Duodenal mucosa (tissue), 2 donors: ENCODE data around the gene PTGDS.

ENCODE experiments used
- H3K27ac ChIP-seq: one replicate; pipeline ENCODE4 v1.7.0; 2013; ENCODE audit warnings: low read depth, low read length
- H3K27me3 ChIP-seq, 2 donors: one replicate each; pipeline ENCODE4 v1.7.0; 2013; ENCODE audit warnings: low read length in 2 of 2, control low read depth in 1 of 2; ENCODE audit not compliant: insufficient read depth in 2 of 2, control insufficient read depth in 1 of 2
- H3K36me3 ChIP-seq, 2 donors: one replicate each; pipeline ENCODE4 v1.7.0; 2013; ENCODE audit warnings: low read length in 2 of 2, control low read depth in 1 of 2; ENCODE audit not compliant: insufficient read depth in 2 of 2, control insufficient read depth in 1 of 2
- H3K4me1 ChIP-seq, 2 donors: one replicate each; pipeline ENCODE4 v1.7.0; 2013; ENCODE audit warnings: low read length in 2 of 2, control low read depth in 1 of 2; ENCODE audit not compliant: insufficient read depth in 2 of 2, control insufficient read depth in 1 of 2
- H3K4me3 ChIP-seq, 2 donors: one replicate each; pipeline ENCODE4 v1.7.0; 2013; ENCODE audit warnings: low read length in 2 of 2, low read depth in 1 of 2
- H3K9ac ChIP-seq, 2 donors: one replicate each; pipeline ENCODE4 v1.7.0; 2013; ENCODE audit warnings: low read length in 2 of 2, low read depth in 1 of 2
- H3K9me3 ChIP-seq, 2 donors: one replicate each; pipeline ENCODE4 v1.7.0; 2013; ENCODE audit warnings: low read length in 2 of 2, control low read depth in 1 of 2; ENCODE audit not compliant: control insufficient read depth in 1 of 2

The PTGDS gene

DNA sequence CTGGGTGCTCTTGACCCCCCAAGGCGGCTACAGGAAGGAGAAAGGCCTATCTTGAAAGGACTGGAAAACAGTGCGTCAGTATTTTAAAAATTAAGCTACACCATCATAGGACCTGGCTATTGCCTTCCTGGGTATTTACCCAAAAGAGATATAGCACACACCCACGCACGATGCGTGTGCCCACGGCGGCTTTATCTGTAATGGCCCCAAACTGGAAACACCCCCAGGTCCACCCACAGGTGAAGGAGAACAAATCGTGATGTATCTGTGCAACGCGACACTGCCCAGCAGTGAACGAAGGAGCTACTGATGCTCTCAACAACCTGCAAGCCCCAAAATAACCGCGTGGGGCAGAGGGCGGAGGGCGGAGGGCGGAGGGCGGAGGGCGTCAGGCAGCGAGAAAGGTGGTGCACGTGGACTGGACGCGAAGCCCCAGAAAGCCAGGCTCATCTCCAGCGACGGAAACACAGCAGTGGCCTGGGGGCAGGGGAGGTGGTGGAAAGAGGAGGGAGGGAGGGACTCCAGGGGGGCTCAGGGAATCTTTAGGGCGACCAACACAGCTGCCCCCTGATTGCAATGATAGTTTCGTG, 12.4 kb upstream of the PTGDS start:
- Histone ChIP-seq H3K4me3 (peak overlapping the region; percentile 28 to 36), H3K27ac (no peak overlapping the region), H3K9me3 (no peaks in the 10 kb centered on the region), H3K9ac (peak overlapping the region in 1 of 2 donors; percentile 10), H3K4me1 (peaks cover 12 to 14% of the 10 kb centered on the region in 2 donors), H3K36me3 (no peaks in the 10 kb centered on the region), H3K27me3 (no peaks in the 10 kb centered on the region)

DNA sequence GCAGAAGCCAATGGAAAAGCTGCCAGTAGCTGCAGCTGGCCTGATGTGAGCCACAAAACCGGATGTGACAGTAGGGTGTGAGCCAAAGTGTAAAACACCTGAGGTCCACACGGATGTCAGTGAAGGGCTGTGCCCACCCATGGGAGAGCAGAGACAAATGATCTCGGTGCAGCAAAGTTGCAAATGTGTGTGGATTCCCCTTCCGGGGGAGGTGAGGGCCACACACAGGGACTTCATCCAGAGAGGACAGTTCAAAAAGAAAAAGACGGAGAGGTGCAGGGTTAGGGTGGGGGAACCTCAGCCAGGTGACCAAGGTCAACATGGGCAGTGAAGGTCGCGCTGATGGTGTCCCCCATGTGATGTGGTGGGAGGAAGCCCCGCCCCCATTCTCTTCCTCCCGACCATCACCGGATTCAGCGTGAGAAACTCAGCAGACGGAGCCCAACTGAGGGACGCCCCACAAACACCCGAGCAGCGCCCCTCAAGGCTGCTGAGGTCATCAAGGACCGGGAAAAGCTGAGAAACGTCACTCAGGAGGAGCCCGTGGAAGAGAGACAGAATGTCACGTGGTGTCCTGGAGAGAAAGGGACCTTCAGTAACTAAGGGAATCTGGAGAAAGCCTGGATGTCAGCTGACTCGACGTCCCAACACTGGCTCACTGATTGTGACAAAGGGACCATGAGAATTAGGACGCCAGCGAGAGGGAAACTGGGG, 11.4 kb upstream of the PTGDS start:
- no peaks in the 10 kb centered on the region for H3K9me3 ChIP-seq
- H3K9ac ChIP-seq, result peak overlapping the region in 1 of 2 donors; percentile 2
- peak overlapping the region in 1 of 2 donors; percentile 22 for H3K4me3 ChIP-seq
- no peak overlapping the region for H3K27ac ChIP-seq
- no peaks in the 10 kb centered on the region for H3K27me3 ChIP-seq
- H3K4me1 ChIP-seq, result peaks cover 12 to 14% of the 10 kb centered on the region in 2 donors
- no peaks in the 10 kb centered on the region for H3K36me3 ChIP-seq

DNA sequence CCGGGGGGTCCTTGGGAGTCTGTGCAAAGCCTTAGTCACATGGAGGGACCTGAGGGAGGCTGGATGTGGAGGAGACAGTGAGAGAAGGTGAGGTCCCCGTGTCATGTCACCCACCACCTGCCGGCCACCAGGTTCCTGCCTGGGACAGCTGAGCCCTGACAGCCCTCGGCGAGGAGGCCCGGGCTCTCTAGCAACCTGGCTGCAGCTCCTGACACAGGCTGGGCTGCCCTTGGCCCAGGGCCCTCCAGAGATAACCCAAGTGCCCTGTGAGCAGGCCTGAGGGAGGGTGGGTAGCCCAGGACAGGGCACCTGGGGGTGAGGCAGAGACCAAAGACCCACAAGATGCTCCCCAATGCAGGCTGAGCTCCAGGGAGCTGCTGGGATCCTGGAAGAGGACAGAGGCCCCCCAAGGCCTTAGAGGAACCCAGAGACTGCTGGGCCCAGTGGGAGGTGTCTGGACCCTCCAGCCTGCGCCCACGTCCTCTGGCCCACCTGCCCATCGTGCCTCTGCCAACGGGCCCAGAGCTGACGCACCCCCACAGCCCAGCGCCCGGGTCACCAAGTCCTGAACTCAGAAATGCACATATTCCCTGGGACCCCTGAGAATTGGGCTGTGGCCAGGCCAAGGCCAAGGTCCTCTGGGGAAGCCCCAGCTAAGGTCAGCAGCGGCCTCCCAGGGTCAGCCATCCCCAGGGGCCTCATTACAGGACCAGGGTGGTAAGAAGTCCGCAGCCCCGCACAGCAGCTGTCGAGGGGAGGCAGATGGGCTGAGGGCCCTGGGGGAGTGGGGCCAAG, 8.8 kb upstream of the PTGDS start:
- Histone ChIP-seq H3K4me3 (no peak overlapping the region), H3K36me3 (no peaks in the 10 kb centered on the region), H3K4me1 (peaks cover 12 to 14% of the 10 kb centered on the region in 2 donors), H3K9ac (no peak overlapping the region), H3K27me3 (no peaks in the 10 kb centered on the region), H3K27ac (no peak overlapping the region), H3K9me3 (no peaks in the 10 kb centered on the region)

DNA sequence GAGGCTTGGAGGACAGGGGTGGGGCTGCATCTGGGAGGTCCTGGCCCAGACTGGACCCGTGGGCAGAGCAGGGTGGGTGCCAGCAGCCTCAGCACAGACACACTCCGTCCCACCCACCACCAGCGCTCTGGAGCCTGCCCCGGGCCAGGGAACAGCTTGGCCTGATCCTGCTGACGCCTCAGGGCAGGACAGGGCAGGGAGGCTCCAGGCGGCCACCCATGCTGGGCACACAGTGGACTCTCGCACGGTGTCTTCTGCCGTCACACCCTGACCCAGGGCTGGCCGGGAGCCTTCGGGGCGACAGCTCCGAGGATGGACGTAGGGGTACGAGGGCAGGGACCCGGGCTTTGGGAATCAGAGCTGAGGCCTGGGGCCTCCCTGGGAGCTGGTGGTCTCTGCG, 8.2 kb upstream of the PTGDS start:
- H3K4me1 ChIP-seq, result peaks cover 10 to 13% of the 10 kb centered on the region in 2 donors
- no peak overlapping the region for H3K9ac ChIP-seq
- no peaks in the 10 kb centered on the region for H3K9me3 ChIP-seq
- no peak overlapping the region for H3K27ac ChIP-seq
- no peaks in the 10 kb centered on the region for H3K27me3 ChIP-seq
- no peak overlapping the region for H3K4me3 ChIP-seq
- no peaks in the 10 kb centered on the region for H3K36me3 ChIP-seq

DNA sequence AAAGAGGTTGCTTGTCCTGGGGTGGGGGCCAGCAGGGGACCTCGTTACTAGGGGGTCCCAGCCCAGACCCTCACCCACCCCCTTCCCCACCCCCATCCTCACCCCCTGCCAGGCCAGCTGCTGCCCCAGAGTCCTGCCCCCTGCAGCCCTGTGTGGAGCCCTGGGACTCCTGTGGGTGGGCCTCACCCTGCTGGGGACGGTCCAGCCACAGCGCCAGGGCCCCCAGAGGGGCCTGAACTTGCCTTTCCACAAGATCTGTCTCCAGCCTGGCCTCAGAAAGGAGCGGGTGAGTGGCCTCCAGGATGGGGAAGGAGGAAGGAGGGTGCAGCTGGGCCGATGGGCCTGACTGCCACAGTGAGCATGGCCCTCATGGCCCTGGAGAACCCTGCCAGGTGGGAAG, 7.5 kb upstream of the PTGDS start:
- Histone ChIP-seq H3K27me3 (no peaks in the 10 kb centered on the region), H3K9ac (no peak overlapping the region), H3K4me3 (no peak overlapping the region), H3K36me3 (no peaks in the 10 kb centered on the region), H3K9me3 (no peaks in the 10 kb centered on the region), H3K27ac (no peak overlapping the region), H3K4me1 (peaks cover 5 to 6% of the 10 kb centered on the region in 2 donors)

DNA sequence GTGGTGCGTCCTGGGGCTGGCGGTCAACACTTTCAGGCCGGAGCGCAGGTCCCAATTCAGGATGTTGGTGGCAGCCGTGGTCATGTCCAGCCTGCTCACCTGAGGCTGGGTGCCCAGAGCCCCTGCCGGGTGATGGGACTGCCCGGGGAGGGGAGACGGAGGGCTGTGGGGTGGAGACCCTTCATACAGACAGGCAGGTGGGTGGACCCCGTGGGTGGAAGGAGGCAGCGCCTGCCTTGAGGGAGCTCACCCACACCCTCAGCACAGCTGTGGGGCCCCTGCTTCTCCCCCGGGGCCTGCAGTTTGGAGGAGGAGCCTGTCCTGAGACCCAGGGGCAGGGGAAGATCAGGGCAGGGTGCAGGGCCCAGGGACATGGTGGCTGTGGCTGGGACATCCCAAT, 6.9 kb upstream of the PTGDS start:
- Histone ChIP-seq H3K4me3 (no peak overlapping the region), H3K27me3 (no peaks in the 10 kb centered on the region), H3K9ac (no peak overlapping the region), H3K4me1 (peaks cover 3 to 5% of the 10 kb centered on the region in 2 donors), H3K9me3 (no peaks in the 10 kb centered on the region), H3K27ac (no peak overlapping the region), H3K36me3 (no peaks in the 10 kb centered on the region)

DNA sequence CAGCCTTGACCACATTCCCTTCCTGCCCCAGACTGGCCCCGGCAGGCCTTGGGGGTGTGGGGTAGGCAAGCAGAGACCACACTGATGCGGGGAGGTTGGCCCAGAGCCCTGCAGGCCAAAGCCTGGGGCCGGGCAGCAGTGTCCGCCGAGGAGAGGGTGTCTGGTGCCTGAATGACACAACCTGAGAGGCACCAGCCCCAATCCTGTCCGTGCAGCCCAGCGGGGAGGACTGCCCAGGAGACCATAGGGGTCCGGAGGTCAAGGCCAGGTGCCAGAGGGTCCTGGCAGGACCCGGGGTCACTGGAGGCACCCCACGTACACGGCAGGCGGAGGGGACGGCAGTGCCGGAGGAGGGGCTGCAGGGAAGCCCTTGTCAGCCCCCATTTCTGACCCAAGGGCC, 5.6 kb upstream of the PTGDS start:
- peaks cover 0 to 5% of the 10 kb centered on the region in 2 donors for H3K4me1 ChIP-seq

DNA sequence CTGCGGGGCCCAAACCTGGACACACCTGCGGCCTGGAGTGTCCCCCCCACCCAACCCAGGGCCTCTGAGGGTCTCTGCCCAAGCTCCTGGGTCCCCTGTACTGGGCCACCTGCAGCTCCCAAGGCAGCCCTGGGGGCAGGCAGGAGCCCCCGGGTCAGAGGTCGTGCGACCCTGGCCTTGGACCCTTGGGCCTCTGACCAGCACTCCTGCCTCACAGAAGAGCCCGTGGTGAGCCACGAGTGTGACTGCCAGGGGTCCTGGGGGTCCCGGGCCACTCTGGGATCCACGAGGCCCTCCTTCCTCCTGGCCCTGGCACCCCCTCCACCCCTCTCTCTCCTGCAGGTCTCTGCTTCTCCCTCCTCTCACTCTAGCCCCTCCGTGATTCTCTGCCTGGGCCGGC, 5.0 kb upstream of the PTGDS start:
- Histone ChIP-seq H3K4me3 (no peak overlapping the region), H3K36me3 (no peaks in the 10 kb centered on the region), H3K9ac (no peak overlapping the region), H3K9me3 (no peaks in the 10 kb centered on the region), H3K27me3 (peaks cover 0 to 10% of the 10 kb centered on the region in 2 donors), H3K4me1 (peaks cover 0 to 6% of the 10 kb centered on the region in 2 donors), H3K27ac (no peak overlapping the region)

More for the DNA sequence above, 5.6 kb upstream of the PTGDS start:
- no peak overlapping the region for H3K27ac ChIP-seq
- no peaks in the 10 kb centered on the region for H3K9me3 ChIP-seq
- H3K36me3 ChIP-seq, result no peaks in the 10 kb centered on the region
- peaks cover 0 to 5% of the 10 kb centered on the region in 2 donors for H3K27me3 ChIP-seq
- no peak overlapping the region for H3K4me3 ChIP-seq
- H3K9ac ChIP-seq, result no peak overlapping the region

DNA sequence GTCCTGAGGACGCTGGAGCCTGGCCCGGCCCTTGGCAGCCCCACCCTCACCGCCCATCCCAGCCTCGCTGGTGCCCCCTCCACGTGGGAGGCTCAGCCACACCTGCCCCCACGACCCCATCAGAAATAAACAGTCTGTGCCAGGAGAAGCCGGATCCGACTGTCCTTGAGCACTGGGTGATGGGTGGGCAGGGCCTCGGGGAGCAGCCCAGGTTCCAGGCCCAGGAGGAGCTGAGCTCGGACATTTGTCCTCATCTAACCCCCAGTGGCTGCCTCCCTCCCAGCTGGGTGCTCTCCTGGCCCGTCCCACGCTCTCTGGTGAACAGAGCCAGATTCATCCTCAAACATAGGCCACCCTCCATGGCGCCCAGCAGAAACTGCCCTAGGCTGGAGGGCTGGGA, 4.6 kb upstream of the PTGDS start:
- Histone ChIP-seq H3K4me3 (no peak overlapping the region), H3K9me3 (no peaks in the 10 kb centered on the region), H3K4me1 (peaks cover 0 to 8% of the 10 kb centered on the region in 2 donors), H3K27me3 (peaks cover 0 to 14% of the 10 kb centered on the region in 2 donors), H3K9ac (no peak overlapping the region), H3K36me3 (no peaks in the 10 kb centered on the region), H3K27ac (no peak overlapping the region)
